Activated T-helper 1 cell treated with anti-CD3 and anti-CD28 coated beads, Interleukin-2, amount 50 U/mL, for 16 hours (primary cell): ENCODE measurements around the gene PLCXD3.

Experiments
- DNase-seq, 2 donors: peaks; one replicate each; pipeline ENCODE4 v3.0.0-alpha.2; 2020; ENCODE audit warnings: low read depth in 1 of 2, low spot score in 1 of 2

The PLCXD3 gene

DNA sequence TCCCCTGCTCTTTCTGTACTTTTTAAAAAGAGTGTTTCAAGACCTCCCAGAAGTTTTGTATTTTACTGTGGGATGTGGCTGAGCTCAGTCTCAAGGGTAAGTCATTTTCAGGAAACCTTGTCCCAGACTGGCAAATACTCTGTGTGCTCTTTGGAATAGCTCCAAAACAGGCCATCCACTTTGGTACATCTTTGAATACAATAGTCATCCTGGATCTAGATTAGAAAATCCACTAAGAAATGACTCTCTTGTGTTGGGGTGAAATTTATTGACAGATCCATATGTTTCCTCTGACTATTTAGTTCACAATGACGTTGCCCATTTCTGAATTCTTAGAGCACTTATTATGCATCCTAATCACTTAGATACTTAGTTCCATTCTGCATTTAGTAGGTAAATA is 95.2 kb downstream of the PLCXD3 start:
- no peak for DNase-seq

DNA sequence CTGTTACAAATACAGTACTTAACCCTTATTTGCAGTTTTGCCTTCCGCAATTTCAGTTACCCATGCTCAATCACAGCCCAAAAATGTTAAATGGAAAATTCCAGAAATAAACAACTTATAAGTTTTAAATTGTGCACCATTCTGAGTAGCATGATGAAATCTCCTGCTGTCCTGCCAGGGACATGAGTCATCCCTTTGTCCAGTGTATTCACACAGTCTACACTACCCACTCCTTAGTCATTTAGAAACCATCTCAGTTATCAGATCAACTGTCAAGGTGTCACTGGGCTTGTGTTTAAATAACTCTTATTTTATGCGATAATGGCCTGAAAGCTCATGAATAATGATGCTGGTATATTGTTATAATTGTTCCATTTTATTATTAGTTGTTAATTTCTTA is 95.8 kb downstream of the PLCXD3 start:
- no peak for DNase-seq

DNA sequence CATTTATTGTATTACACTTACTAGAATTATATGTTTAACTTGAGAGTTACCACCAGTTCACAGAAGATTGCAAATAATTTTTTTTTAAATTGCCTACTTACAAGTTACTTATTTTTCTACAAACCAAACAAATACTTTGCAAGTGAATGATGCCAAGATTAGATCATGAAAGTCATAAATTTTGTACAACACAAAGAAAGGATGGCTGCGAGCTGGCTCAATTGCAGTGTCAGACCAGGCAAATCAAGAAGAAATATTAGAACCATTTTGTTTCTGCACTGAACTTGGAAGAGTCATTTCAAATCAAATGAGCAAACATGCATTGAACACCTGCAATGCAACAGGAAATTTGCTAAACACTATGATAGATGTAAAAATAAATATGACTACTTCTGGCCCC is 97.3 kb downstream of the PLCXD3 start:
- DNase-seq = no peak

DNA sequence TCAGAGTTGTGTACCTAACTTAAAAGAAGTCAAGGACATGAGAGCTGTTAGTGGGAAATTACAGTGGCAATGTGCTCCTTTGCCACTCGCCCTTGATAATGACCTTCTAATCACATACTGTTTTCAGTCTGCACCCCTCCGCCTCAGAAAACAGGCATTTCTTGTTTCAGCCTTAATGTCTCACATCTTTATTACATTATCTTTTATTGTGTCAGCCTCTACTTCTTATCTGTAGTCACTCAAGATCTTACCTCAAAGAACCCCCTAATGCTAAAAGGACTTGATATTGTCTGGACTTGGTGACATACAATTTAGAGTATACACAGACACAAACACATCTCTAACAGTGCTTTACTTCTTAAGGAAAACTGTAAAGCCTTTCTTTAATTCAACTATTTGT is 97.9 kb downstream of the PLCXD3 start:
- no peak for DNase-seq

DNA sequence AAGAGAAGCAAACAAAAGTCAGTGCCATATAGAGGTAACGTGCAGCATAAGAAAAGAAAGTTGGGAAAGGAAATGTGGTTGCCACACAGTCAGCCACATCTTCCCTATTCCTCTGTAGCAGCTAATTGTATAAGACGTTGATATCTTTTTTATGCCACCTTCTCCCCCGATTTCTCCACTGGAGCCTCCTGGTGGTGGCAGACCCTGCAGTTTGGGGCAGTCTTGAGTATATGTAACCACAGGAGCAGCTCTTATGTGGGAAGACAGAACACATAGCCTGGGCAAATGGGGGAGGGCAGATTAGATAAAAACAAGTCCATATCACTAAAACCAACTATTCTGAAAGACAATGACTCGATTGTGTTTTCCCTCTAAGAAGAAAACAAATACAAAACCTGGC is 99.7 kb downstream of the PLCXD3 start:
- DNase-seq = no peak

DNA sequence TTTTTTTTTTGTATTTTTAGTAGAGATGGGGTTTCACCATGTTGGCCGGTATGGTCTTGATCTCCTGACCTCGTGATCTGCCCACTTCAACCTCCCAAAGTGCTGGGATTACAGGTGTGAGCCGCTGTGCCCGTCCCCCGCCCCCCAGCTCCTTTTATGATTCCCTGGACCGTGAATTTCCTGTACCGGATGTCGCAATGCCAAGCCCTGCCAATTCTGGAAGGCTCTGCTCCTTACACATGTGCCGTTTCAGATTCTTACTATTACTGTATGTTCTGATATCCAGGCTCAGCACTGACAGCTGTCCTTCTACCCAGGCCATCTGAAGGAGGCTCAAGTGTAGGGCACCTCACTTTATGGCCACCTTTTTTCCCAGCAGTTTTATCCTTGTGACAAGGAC is 100.1 kb downstream of the PLCXD3 start:
- DNase-seq = no peak

DNA sequence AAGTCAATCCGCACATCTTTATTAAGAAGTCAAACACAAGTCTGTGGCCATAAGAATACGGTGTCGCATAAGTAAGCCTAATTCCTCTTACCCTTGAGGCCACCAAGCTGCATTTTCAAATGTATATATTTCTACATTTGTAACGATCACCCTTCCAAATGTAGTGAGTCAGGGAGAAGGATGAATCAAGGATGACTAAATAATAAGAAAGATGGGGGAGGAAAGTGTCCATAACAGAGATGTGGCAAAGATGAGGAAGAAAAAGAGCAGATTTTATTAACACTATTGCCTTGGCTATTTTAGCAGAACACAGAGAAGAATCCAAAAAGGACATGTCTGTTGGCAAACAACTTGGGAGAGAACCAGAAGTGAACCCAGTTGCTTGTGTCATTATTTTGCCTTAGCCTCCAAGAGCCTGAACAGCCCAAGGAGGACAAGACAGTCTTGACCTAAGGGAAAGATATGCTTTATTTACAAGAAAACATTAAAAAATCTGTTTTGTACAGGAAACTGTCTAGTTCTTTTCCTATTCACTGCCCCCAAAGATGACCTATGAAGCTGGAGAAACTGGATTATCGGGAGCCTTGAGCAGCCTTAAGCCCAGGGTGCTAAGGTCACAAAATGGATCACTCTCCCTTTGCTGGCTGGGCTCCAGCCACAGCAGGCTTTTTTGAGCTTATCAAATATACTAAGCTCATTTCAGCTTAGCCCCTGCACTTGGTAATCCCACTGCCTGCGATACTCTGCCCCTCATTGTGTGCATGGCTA is 101.5 kb downstream of the PLCXD3 start:
- no peak for DNase-seq

DNA sequence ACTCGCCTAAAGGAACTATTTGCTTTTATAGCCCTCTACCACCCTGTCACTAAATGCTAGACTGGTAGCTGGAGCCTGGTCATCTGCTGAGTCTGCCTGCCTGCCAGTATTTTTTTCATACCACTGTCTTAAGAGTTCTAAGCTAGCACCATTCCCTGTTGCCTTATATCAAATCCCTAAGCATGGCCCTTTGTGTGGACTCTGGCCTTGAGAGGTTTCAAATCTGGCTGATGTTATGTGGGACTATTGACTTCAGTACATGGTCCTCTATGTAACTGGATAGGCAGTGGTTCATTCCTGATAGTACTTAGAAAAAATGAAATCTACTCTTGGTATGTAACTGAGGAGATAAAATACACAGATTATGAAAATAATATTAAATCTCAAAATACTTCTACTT is 103.5 kb downstream of the PLCXD3 start:
- no peak for DNase-seq

DNA sequence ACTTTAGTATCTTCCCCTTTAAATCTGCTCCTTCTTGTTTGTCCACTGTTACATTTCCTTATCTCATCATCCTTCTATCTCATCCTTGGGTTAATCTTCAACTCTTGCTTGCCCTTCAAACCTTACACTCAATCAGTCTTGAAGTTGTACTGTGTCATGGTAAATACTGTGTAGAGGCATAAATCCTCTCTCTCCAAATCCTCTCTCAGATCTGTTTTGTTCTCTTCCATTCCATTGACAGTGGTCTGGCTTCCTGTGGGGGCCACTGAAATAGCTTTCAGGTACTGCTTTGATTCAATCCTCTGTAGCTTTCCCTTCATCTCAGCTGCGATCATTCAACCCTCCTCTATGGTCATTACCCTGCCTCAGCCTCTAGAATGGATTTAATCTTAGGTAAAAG is 104.0 kb downstream of the PLCXD3 start:
- no peak for DNase-seq

DNA sequence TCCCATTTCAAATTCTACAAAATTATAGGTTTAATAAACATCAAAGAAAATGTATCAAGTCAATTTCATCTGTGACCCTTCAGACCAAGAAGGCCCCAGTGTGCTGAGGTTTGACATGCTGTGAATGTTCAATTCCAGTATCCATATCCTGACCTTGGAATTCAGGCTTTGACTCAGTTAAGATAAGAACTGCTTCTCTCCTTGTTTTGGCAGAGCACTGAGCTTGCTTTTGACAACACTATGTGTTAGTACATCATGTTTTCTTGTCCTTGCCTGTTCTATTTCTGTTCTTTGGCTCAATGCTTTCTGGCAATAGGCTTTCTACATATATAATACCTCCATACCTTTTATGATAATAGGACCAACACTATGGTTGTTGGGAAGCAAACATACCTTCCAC is 105.6 kb downstream of the PLCXD3 start:
- no peak for DNase-seq

DNA sequence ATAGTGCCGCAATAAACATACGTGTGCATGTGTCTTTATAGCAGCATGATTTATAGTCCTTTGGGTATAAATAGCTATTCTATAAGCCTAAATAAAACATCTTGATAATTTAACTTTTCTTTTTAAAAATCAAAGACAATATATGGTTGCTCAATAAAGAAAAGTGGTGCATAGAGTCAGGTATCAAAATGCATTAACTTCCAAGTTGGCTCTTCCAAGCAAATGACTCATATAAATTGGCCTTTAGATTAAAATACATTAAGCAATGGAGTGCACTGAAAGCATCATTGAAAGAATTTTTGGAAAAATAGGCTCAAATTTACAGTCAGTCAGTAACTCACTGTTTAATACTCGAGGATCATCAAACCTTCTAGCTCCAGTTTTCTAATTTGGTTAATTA is 106.6 kb downstream of the PLCXD3 start:
- DNase-seq = no peak

DNA sequence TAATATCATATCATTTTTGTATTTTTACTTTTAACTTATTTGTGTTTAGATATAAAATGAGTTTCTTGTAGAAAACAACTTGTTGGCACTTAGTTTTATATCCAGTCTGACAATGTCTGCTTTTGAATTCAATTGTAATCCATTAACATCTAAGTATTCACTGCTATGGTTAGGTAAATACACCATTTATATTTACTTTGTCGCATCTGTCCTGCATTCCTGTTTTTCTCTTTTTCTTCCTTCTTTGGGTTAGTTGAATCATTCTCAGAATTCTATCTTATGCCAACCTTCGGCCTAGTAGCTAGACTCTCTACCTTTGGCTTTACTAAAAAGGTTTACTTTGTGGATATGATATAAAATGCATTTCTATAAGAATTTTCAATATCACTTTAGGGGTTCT is 107.6 kb downstream of the PLCXD3 start:
- no peak for DNase-seq

DNA sequence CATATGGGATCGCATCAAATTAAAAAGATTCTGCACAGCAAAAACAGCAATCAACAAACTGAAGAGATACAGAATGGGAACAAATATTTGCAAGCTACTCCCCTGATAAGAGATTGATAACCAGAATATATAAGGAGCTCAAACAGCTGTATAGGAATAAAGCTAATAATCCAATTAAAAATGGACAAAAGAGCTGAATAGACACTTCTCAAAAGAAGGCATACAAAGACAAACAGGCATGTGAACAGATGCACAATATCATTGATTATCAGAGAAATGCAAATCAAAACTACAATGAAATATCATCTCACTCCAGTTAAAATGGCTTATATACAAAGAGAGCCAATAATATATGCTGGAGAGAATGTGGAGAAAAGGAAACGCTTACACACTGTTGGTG is 110.6 kb downstream of the PLCXD3 start:
- no peak for DNase-seq

DNA sequence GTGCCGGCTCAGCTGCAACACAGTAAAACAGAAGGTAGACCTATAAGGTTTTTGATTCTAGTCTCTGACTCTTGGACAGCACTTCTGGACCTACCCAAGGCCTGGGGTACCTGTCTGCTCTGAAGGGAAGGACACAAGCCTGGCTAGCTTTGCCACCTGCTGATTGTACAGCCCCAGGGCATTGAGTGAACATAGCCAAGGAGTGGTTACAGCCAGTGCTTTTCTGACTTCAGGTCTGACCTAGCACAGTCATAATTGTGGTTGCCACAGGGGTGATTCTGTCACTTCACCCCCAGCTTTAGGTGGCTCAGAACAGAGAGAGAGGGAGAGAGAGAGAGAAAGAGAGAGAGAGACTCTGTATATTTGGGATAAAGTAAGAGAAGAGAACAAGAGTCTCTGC is 118.4 kb downstream of the PLCXD3 start:
- no peak for DNase-seq

DNA sequence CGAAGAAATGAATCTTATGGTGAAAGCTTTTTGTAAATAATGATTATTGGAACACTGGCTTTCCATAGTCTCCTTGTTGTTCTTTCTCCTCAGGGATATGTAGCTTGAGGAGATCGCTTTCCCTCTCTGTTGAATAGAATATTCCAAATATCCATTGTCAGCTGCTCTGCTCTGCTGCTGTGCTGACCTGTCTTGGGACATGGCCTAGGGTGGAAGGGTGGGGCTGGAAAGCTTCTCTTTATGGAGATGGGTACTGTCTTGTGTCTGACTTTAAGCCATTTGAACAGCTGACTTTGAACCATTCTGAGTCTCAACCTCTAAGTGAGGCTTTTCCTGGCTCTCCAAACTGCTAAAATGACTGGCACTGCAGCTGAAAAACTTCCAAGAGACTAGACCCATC is 135.8 kb downstream of the PLCXD3 start:
- no peak for DNase-seq

DNA sequence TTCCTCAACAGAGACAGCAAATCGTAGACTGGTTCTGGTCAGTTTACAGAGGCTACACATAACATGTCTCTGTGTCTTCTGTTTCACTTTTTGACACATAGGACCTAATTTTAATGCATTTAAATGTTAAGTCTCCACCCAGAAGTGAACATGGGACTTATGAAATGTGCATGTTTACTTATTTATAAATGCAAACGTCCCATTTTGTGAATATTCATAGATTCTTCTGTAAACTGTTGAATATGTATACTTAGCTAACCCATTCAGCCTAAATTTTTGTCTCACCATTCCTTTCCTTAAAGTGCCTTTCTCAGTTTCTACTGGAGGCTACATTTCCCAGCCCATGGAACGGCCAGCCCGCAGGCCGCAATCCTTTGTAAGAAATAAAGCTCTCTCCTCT is 137.2 kb downstream of the PLCXD3 start:
- no peak for DNase-seq

DNA sequence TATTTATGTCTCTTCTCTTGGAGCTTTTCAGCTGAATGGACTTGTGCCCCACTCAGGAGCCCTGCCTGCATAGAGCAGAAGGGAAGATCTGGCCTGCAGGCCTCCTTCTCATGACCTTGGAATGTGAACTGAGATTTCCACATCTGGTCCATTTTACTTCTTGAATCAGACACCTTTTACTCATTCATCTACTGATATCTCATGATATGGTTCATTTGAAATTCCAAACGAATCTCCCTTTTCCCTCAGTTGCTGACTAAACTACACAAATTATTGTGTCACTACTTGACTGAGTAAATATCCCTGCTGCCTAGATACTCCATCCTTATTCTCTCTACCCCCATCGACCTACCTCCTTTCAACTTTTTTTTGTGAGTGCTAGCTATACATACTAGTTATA is 138.7 kb downstream of the PLCXD3 start:
- DNase-seq = no peak

DNA sequence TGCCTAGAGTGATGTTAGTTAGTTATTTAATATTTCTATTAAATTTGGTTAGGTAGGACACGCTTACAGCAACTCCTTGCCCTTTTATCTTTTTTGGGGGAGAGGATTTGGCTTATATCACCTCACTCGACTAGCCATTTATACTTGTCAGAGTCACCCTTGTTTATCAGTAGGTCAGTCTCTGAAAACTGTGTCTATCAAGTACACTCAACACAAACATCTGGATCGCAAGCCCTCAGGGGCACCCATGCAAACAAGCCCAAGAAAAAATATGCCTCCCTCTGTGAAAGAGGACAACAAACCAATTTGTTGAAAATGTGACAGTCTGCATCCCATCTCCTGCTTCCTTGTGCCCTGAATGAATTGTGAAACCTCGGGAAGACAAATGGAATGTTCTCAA is 139.9 kb downstream of the PLCXD3 start:
- DNase-seq = no peak

DNA sequence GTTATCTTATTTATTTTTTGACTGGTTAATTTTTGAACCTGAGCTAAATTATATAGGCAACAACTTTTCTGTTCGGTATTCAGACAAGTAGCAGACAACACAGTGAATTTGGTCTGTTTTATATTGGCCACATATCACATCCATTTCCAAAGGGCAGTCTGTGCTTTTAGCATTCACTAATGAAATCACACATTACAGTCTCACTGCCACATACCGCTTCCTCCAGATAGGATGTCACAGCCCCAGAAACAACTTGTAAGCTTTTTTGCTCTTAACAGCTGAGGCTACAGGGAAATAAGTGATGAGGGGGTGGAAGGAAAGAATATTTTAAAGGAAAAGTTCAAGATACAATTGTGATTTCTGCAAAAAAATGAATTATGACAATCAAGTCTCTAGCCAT is 140.6 kb downstream of the PLCXD3 start:
- no peak for DNase-seq

DNA sequence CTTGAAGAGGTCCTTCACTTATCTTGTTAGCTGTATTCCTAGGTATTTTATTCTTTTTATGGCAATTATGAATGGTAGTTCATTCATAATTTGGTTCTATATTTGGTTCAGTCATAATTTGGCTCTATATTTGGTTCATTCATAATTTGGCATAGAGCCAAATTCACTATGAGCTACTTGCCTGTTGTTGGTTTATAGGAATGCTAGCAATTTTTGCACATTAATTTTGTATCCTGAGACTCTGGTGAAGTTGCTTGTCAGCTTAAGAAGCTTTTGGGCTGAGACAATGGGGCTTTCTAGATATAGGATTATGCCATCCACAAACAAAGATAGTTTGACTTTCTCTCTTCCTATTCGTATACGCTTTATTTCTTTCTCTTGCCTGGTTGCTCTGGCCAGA is 142.2 kb downstream of the PLCXD3 start:
- no peak for DNase-seq

DNA sequence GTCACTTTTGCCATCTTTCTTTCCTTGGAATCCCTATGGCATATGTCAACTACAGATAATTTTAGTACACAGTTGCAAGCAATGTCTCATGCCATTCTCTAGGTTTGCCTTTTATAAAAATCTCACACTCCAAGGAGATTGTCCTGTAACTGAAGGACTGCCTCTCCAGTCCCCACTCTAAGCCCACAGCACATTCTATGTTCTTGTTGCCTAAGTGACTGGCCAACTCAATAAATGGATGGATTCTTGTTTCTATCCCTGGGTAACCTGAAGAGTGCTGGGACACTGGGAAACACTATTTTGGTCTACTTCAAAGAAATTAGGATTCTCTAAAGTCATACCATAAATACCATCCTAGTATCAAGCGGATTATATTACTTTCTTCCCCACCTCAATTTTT is 145.0 kb downstream of the PLCXD3 start:
- no peak for DNase-seq

DNA sequence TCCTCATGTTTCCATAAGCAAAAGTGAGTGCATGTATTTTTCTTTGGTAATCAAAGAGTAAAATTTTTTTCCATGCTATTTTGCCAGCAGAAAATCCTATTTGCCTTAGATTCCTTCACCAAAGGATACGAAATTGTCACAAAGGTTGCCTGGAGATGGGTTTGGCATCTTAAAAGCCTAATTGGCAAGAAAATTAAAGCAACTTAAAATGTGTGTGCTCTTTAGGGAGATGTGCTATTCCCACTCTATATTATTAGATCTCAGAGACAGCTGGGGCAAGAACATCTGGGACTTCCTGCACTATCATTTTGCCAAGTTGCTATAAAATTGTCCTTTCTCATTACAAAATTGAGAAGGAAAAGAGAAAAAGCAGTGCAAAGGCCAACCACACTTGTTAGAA is 146.1 kb downstream of the PLCXD3 start:
- no peak for DNase-seq

DNA sequence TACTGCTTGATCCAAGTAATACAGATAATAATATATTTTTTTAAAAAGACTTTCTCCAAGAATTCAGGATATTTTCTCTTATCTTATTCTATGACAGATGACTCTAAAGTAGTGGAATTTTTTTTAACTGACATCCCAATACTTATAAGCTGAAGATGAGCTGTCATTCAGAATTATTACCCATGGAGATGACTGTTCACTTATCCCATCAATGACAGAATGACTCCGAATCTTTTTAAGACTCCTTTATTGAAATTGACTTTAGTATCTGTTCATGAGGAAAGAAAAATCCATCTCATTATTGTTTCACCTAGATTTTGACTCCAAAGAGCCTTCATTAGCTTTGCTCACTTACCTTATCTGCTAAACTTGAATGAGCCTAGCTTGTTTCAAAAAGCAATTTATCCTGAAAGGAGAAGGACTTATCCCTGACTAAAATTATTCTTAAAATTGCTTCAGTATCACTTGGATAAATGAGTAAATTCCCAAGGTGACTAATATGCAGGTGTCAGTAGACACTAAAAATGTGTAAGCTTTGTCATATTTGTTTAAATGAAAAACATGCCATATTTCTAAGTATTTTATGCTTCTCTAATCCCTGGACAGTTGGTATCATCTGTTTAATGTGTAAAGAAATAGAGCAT is 146.9 kb downstream of the PLCXD3 start:
- no peak for DNase-seq
